GM12878 (cell line): ENCODE data around the gene ADCY2. TPM values are rescaled to one million over a fixed set of nuclear protein-coding genes. Genes with fewer than 3 reads are reported as not detected.

Source experiments
- ATAC-seq: fragments of 200-7000 bp; cut with Tn5 transposase; 3 replicates; pipeline ENCODE4 v1.9.1; 2020; ENCODE audit warnings: mild to moderate bottlenecking, moderate library complexity
- BruUV-seq: library from RNA; stranded (reverse); fragments of 400-500 nt; replicated peaks from 2 replicates; lab custom pipeline; 2021; lab: Mats Ljungman, UMichigan
- CTCF ChIA-PET: fragments of 300-600 bp; sonication (Branson Sonifier 250); formaldehyde crosslinking; extraction: SDS; loops from one replicate; lab custom pipeline; 2021; ENCODE audit warnings: inconsistent platforms; lab: Yijun Ruan, JAX
- POLR2A ChIA-PET: fragments of 350-600 bp; formaldehyde crosslinking; extraction: SDS; loops from one replicate; lab custom pipeline; 2021; ENCODE audit warnings: inconsistent platforms; lab: Charles Lee
- RAD21 ChIA-PET: fragments of 300-600 bp; sonication (Branson Sonifier 250); formaldehyde crosslinking; loops from one replicate; lab custom pipeline; 2023; ENCODE audit warnings: antibody characterized with exemption; ENCODE audit not compliant: unreplicated experiment; lab: Charles Lee
- SMC1A ChIA-PET: fragments of 300-600 bp; sonication (Branson Sonifier 250); formaldehyde crosslinking; loops from one replicate; lab custom pipeline; 2023; ENCODE audit not compliant: unreplicated experiment, uncharacterized antibody; lab: Charles Lee
- DNase-seq: peaks from one replicate; pipeline ENCODE4 v3.0.0-alpha.2; 2011; ENCODE audit warnings: low read depth, low spot score
- FAIRE-seq: peaks from 3 replicates; lab custom pipeline; 2011; peaks lifted over from hg19 to GRCh38; lab: Jason Lieb, UNC
- H2AFZ ChIP-seq: 2 replicates; pipeline ENCODE4 v1.6.0; 2011; ENCODE audit warnings: low read depth, low read length, control low read depth; ENCODE audit not compliant: control insufficient read depth
- H3K27ac ChIP-seq: 2 replicates; pipeline ENCODE4 v1.5.1; 2011; ENCODE audit warnings: control low read depth; ENCODE audit not compliant: control insufficient read depth, insufficient read depth
- H3K27me3 ChIP-seq, 2 experiments: replicated peaks in 1 of 2; 2 replicates each; pipeline versions ENCODE4 v1.6.0 to v1.6.1; 2011; ENCODE audit warnings: low read length in 1 of 2; ENCODE audit not compliant: control insufficient read depth in 2 of 2, insufficient read depth in 2 of 2
- H3K36me3 ChIP-seq, 2 experiments: 2 replicates each; pipeline ENCODE4 v1.5.1; 2011; ENCODE audit warnings: low read length in 1 of 2; ENCODE audit not compliant: control insufficient read depth in 2 of 2, insufficient read depth in 2 of 2
- H3K4me1 ChIP-seq: 2 replicates; pipeline ENCODE4 v1.6.1; 2011; ENCODE audit warnings: mild to moderate bottlenecking, low read length, moderate library complexity, mixed read lengths; ENCODE audit not compliant: control insufficient read depth, insufficient read depth
- H3K4me2 ChIP-seq: 2 replicates; pipeline ENCODE4 v1.6.0; 2011; ENCODE audit warnings: control low read depth; ENCODE audit not compliant: control insufficient read depth, insufficient read depth
- H3K4me3 ChIP-seq: fragments of 200-600 bp; sonication (generic); 2 replicates; pipeline ENCODE4 v1.5.1; 2016
- H3K79me2 ChIP-seq: 2 replicates; pipeline ENCODE4 v1.6.0; 2011; ENCODE audit warnings: low read length; ENCODE audit not compliant: control insufficient read depth, insufficient read depth
- H3K9ac ChIP-seq: 2 replicates; pipeline ENCODE4 v1.8.0; 2011; ENCODE audit warnings: low read length, control low read depth, mixed read lengths; ENCODE audit not compliant: control insufficient read depth, insufficient read depth
- H3K9me3 ChIP-seq: replicated peaks from 3 replicates; pipeline ENCODE4 v1.5.1; 2011; ENCODE audit warnings: mild to moderate bottlenecking, low read length; ENCODE audit not compliant: control insufficient read depth, insufficient read depth
- H4K20me1 ChIP-seq: 2 replicates; pipeline ENCODE4 v1.6.0; 2011; ENCODE audit not compliant: control insufficient read depth, insufficient read depth
- BACH1 ChIP-seq: fragments of 450-650 bp; IDR thresholded peaks from 2 replicates; pipeline ENCODE4 v1.6.1; 2017; ENCODE audit warnings: mild to moderate bottlenecking, borderline replicate concordance
- CREB1 ChIP-seq: IDR thresholded peaks from 2 replicates; pipeline ENCODE4 v1.6.1; 2012; ENCODE audit warnings: low read depth, mild to moderate bottlenecking, inconsistent platforms
- EED ChIP-seq: sonication (generic); IDR thresholded peaks from 2 replicates; pipeline ENCODE4 v1.6.1; 2016; ENCODE audit warnings: antibody characterized with exemption, low read depth
- EP300 ChIP-seq, 2 experiments: fragments of 150-350 bp in 1 of 2; IDR thresholded peaks; 2 replicates each; pipeline ENCODE4 v1.6.1; 2011 to 2012; ENCODE audit warnings: low read depth in 2 of 2, low read length in 2 of 2, borderline replicate concordance in 1 of 2, improper control_type of control experiment in 1 of 2, inconsistent platforms in 1 of 2; ENCODE audit not compliant: control insufficient read depth in 1 of 2
- HDGF ChIP-seq: fragments of 450-650 bp; IDR thresholded peaks from 2 replicates; pipeline ENCODE4 v1.6.1; 2016; ENCODE audit warnings: antibody characterized with exemption
- IKZF1 ChIP-seq: fragments of 450-650 bp; conservative IDR thresholded peaks from 2 replicates; pipeline ENCODE4 v1.6.1; 2017; ENCODE audit warnings: antibody characterized with exemption, mild to moderate bottlenecking
- IKZF2 ChIP-seq, 2 experiments: fragments of 450-650 bp; IDR thresholded peaks; 2 replicates each; pipeline ENCODE4 v1.6.1; 2017; ENCODE audit warnings: mild to moderate bottlenecking in 2 of 2, moderate library complexity in 2 of 2
- JUNB ChIP-seq: IDR thresholded peaks from 2 replicates; pipeline ENCODE4 v1.6.1; 2016; ENCODE audit warnings: antibody characterized with exemption, mild to moderate bottlenecking
- NR2F1 ChIP-seq: fragments of 450-650 bp; conservative IDR thresholded peaks from 2 replicates; pipeline ENCODE4 v1.6.1; 2017; ENCODE audit warnings: mild to moderate bottlenecking
- SMAD5 ChIP-seq: IDR thresholded peaks from 2 replicates; pipeline ENCODE4 v1.6.1; 2016; ENCODE audit warnings: antibody characterized with exemption, low read depth
- SUPT20H ChIP-seq: IDR thresholded peaks from 2 replicates; pipeline ENCODE4 v1.6.1; 2011; ENCODE audit warnings: low read depth, mild to moderate bottlenecking, low read length, moderate library complexity, borderline replicate concordance; ENCODE audit not compliant: control insufficient read depth
- SUZ12 ChIP-seq: fragments of 200-600 bp; sonication (generic); IDR thresholded peaks from one replicate; pipeline ENCODE4 v1.6.1; 2018; ENCODE audit warnings: antibody characterized with exemption, mild to moderate bottlenecking; ENCODE audit not compliant: unreplicated experiment
- TCF12 ChIP-seq: IDR thresholded peaks from 2 replicates; pipeline ENCODE4 v1.6.1; 2011; ENCODE audit warnings: low read depth, mild to moderate bottlenecking, low read length
- ZSCAN29 ChIP-seq: fragments of 450-650 bp; IDR thresholded peaks from 2 replicates; pipeline ENCODE4 v1.6.1; 2017; ENCODE audit warnings: mild to moderate bottlenecking, moderate library complexity
- WGBS: methylation state at CpG from one replicate; pipeline ENCODE4 v1.1.6; 2016; ENCODE audit warnings: low lambda C conversion rate; ENCODE audit not compliant: insufficient replicate concordance, insufficient coverage; ENCODE audit errors: missing lambda C conversion rate; 5-methylcytosine and 5-hydroxymethylcytosine counted together
- in situ Hi-C: fragments of 300-500 bp; cut with MboI; formaldehyde crosslinking; loops from 9 replicates; pipeline ENCODE4 v1.14.3; 2018; ENCODE audit warnings: mixed read lengths
- intact Hi-C: fragments of 100-400 bp; cut with micrococcal nuclease; formaldehyde crosslinking; loops from one replicate; pipeline ENCODE4 v1.14.2; 2022; ENCODE audit not compliant: unreplicated experiment
- polyA plus RNA-seq, 11 experiments: library from polyadenylated mRNA; depleted of rRNA in 4 of 11; unstranded in 6 of 11; stranded (reverse) in 5 of 11; fragments of >200 nt; fragmentation: Nextera tagmentation in 4 of 11; fragmentation: Illumina TruSeq in 1 of 11; extraction: Ambion mirVana in 4 of 11; extraction: Trizol in 1 of 11; gene quantifications; 1 replicate in 1 of 11; 2 replicates in 10 of 11; pipeline versions ENCODE4 v1.2.1 to v1.2.3, GENCODE V29; 2011 to 2016; ENCODE audit warnings: inconsistent platforms in 2 of 11, missing spikeins in 2 of 11, low read depth in 1 of 11
- total RNA-seq, 4 experiments: library from RNA; depleted of rRNA in 3 of 4; stranded (reverse); fragments of >200 nt in 3 of 4; fragmentation: Illumina TruSeq in 1 of 4; extraction: Trizol in 1 of 4; gene quantifications; 2 replicates each; pipeline versions ENCODE4 v1.2.1 to v1.2.3, GENCODE V29; 2013 to 2021

ADCY2 gene
- total and polyA plus RNA-seq, 10 of the 15 experiments (the other 5 are each of a cell fraction or from before 2014, with no cell fraction given) = 0.07 to 0.26 TPM; not detected in 8

- no peak overlapping the region for H2AFZ ChIP-seq
- FAIRE-seq (no peak), ATAC-seq (no peak), DNase-seq (no peak)
- BruUV-seq = no TSS peak
- SMC1A ChIA-PET = no interaction called here
- intact Hi-C loops = no loop called here
- no peaks in the 10 kb centered on the region for H3K36me3 ChIP-seq
- 9% methylated on average over 3 of the region's 3 CpGs for WGBS
- POLR2A ChIA-PET = no interaction called here
- H3K4me2 ChIP-seq = no peak overlapping the region
- no peak overlapping the region for H3K4me3 ChIP-seq
- no peaks in the 10 kb centered on the region for H4K20me1 ChIP-seq
- no peaks in the 10 kb centered on the region for H3K9me3 ChIP-seq
- H3K4me1 ChIP-seq = no peaks in the 10 kb centered on the region
- RAD21 ChIA-PET = no interaction called here
- in situ Hi-C loops = no loop called here
- H3K27ac ChIP-seq = no peak overlapping the region
- H3K27me3 ChIP-seq = no peaks in the 10 kb centered on the region
- no peak overlapping the region for H3K9ac ChIP-seq
- H3K79me2 ChIP-seq = no peaks in the 10 kb centered on the region
- CTCF ChIA-PET = no interaction called here
- TF ChIP-seq JUNB = no peak
- no peak for TF ChIP-seq BACH1
- TF ChIP-seq SUZ12 = no peak
- no peak for TF ChIP-seq SUPT20H
- no peak for TF ChIP-seq HDGF
- no peak for TF ChIP-seq SMAD5
- TF ChIP-seq ZSCAN29 = no peak
- TF ChIP-seq TCF12 = no peak
- no peak for TF ChIP-seq IKZF1
- no peak for TF ChIP-seq EED
- TF ChIP-seq EP300 (IDR thresholded peaks at IDR 0.05; ENCODE audit: borderline replicate concordance in 1 of 2, control insufficient read depth in 1 of 2, low read depth in 2 of 2, low read length in 2 of 2) = no peak
- no peak for TF ChIP-seq NR2F1
- no peak for TF ChIP-seq IKZF2 (IDR thresholded peaks at IDR 0.05)
- TF ChIP-seq CREB1 = no peak
Observed at GRCh38 chr5:7515284-7515914, 119.5 kb downstream of the ADCY2 start.
